HUES6 (cell line): Measurements from ENCODE around the gene VDR.

Experiments
- H3K27ac ChIP-seq: 2 replicates; pipeline ENCODE4 v1.7.0; 2013; ENCODE audit warnings: low read depth, mild to moderate bottlenecking, low read length, inconsistent platforms
- H3K27me3 ChIP-seq: 2 replicates; pipeline ENCODE4 v1.6.1; 2013; ENCODE audit warnings: low read length; ENCODE audit not compliant: control insufficient read depth, insufficient read depth
- H3K36me3 ChIP-seq: 2 replicates; pipeline ENCODE4 v1.6.1; 2013; ENCODE audit warnings: low read length; ENCODE audit not compliant: control insufficient read depth, insufficient read depth
- H3K4me1 ChIP-seq: 2 replicates; pipeline ENCODE4 v1.6.1; 2013; ENCODE audit warnings: low read length; ENCODE audit not compliant: control insufficient read depth, insufficient read depth
- H3K4me3 ChIP-seq: 2 replicates; pipeline ENCODE4 v1.5.1; 2013; ENCODE audit warnings: low read depth, low read length
- H3K9ac ChIP-seq: one replicate; pipeline ENCODE4 v1.6.1; 2013; ENCODE audit warnings: mild to moderate bottlenecking, low read length
- H3K9me3 ChIP-seq: 2 replicates; pipeline ENCODE4 v1.6.1; 2013; ENCODE audit warnings: low read depth, low read length; ENCODE audit not compliant: control insufficient read depth, insufficient read depth

VDR gene

DNA sequence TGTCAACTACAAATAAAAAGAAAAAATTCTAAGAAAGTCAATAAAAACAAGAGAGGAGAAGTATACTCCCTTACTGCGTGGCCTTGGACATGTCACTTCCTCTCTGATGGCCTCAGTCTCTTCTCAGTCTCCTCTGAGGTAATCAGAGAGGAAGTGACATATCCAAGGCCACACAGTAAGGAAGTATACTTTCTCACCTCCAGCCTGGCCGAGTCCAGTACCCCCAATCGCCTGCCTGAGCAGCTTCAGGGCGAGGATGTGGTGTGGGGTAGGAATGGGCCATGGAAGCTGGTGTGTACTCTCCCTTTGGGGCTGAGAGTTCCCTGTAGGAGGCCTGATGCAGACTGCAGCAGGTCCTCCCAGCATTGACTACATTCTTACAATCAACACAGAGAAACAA lies 15.8 kb downstream of the VDR start:
- Histone ChIP-seq H3K9me3 (no peaks in the 10 kb centered on the region), H3K4me1 (no peaks in the 10 kb centered on the region; the same call in 1 of the 2 replicates), H3K27ac (no peak overlapping the region), H3K9ac (no peak overlapping the region), H3K4me3 (no peak overlapping the region), H3K27me3 (peaks cover 33% of the 10 kb centered on the region), H3K36me3 (no peaks in the 10 kb centered on the region)

DNA sequence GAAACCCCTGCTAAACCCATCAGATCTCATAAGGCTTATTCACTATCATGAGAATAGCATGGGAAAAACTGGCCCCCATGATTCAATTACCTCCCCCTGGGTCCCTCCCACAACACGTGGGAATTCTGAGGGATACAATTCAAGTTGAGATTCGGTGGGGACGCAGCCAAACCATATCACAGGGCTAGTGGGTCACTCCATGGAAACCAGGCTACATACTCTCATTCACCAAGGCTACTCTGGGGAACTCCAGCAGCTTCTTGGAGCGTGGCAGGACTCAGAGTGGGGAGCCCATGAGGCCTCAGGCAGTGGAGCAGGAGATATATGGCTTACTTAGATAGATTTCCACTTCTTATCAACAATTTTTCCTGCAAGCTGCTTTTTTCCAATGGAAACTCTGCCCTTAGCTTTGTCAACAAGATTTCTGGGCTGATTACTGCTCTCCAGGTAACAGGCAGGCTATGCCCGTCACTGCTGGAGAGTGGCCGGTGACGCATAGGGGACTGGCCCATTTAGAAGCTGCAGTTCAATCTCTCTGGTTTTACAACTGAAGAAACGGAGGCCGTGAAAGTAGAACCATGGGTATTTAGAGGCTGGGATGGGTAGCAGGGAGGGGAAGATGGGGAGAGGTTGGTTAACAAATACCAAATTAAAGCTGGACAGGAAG lies 16.5 kb downstream of the VDR start:
- Histone ChIP-seq H3K9ac (no peak overlapping the region), H3K4me3 (no peak overlapping the region), H3K27ac (no peak overlapping the region), H3K4me1 (no peaks in the 10 kb centered on the region), H3K36me3 (no peaks in the 10 kb centered on the region), H3K9me3 (no peaks in the 10 kb centered on the region), H3K27me3 (peaks cover 26% of the 10 kb centered on the region; the same call in 1 of the 2 replicates)

DNA sequence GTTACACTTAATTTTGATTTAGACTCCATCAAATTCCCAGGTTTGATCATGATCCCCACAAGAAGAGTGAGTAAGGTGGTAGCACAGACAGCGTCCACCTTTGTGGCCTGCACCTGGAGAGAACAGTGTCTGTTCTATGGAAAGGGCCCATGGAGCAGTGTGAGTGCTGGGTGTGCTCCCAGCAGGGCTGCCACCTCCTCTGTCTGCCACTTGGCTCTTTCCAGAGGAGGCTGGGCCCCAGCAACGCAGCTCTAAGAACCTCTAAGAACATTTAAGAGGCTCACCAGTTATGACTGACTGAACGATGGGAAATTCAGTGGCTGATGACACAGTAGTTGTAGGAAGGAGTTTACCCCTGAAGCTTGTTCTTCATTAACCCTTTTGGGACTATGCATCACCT lies 17.3 kb downstream of the VDR start:
- Histone ChIP-seq H3K4me1 (peaks cover 6% of the 10 kb centered on the region; the same call in 1 of the 2 replicates), H3K4me3 (no peak overlapping the region), H3K9me3 (no peaks in the 10 kb centered on the region), H3K9ac (no peak overlapping the region), H3K27ac (no peak overlapping the region), H3K27me3 (peaks cover 30% of the 10 kb centered on the region; the same call in 1 of the 2 replicates), H3K36me3 (no peaks in the 10 kb centered on the region)

DNA sequence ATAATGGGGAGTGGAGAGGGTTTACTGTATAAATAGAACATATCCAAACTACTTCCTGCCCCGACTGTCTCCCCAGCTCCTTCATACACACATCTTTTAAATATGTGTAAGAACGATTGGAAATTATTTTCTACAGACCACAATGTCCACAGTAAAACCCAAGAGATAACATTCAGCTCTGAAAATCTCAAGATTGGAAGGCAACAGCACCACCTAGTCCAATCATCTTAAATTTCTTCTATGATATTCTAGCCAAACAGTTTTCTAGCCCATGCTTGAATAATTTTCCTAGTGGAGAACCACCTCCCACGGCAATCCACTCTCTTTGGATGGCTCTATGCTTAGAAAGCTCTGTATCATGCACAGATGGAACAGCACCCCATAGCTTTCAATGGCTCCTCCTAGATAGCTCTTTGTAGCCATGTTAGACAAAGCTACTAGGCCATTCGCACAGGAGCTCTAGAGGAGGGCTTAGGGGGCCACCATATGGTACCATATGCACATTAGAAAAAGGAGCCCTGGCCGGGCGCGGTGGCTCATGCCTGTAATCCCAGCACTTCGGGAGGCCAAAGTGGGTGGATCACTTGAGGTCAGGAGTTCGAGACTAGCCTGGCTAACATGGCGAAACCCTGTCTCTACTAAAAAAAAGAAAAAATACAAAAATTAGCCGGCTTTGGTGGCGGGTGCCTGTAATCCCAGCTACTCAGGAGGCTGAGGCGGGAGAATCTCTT lies 18.1 kb downstream of the VDR start:
- Histone ChIP-seq H3K9me3 (no peaks in the 10 kb centered on the region), H3K9ac (no peak overlapping the region), H3K27ac (no peak overlapping the region), H3K4me1 (peaks cover 7% of the 10 kb centered on the region; the same call in 1 of the 2 replicates), H3K27me3 (peaks cover 25% of the 10 kb centered on the region; the same call in 1 of the 2 replicates), H3K36me3 (no peaks in the 10 kb centered on the region), H3K4me3 (no peak overlapping the region)

DNA sequence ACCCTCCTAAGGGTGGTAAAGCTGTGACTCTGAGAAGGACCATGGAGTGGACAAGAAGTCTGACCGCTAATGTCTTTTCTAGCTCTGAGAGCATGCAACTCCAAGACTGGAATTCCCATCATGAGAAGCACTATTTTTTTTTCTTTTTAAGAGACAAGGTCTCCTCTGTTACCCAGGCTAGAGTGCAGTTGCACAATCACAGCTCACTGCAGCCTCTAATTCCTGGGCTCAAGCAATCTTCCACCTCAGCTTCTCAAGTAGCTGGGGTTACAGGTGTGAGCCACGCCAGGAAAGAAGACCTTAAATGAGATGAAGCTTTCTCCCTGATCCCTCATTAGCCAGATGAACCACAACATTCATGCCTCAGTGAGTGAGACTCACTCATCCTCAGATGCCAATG lies 19.2 kb downstream of the VDR start:
- Histone ChIP-seq H3K9ac (no peak overlapping the region), H3K36me3 (no peaks in the 10 kb centered on the region), H3K4me3 (no peak overlapping the region), H3K27ac (no peak overlapping the region), H3K9me3 (no peaks in the 10 kb centered on the region), H3K4me1 (peaks cover 7% of the 10 kb centered on the region; the same call in 1 of the 2 replicates), H3K27me3 (peaks cover 21% of the 10 kb centered on the region; the same call in 1 of the 2 replicates)

DNA sequence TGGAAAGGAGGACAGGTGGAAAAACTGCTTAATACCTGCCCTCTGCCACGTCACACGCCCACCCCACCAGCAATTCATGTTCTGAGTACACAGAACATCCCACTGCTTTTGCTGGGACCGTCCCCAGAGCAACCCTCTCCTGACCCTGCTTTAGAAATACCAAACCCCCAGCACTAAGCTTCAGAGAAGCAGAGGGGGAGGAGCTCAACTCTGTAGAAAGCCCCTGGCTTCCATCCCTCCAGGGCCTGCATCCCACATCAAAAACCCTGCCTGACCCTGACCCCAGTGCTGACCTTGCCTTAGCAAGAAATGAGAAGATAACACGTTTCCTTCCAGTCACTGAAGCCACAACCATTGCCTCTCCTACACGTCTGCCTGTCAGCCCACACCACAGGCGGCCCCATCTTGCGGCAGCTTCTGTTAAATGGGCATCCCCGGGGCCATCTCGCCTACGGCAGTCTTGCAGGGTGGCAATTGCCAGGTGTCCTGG lies 19.7 kb downstream of the VDR start:
- Histone ChIP-seq H3K4me1 (peaks cover 7% of the 10 kb centered on the region; the same call in 1 of the 2 replicates), H3K9ac (no peak overlapping the region), H3K4me3 (no peak overlapping the region), H3K27ac (no peak overlapping the region), H3K36me3 (no peaks in the 10 kb centered on the region), H3K9me3 (no peaks in the 10 kb centered on the region), H3K27me3 (peaks cover 21% of the 10 kb centered on the region; the same call in 1 of the 2 replicates)

DNA sequence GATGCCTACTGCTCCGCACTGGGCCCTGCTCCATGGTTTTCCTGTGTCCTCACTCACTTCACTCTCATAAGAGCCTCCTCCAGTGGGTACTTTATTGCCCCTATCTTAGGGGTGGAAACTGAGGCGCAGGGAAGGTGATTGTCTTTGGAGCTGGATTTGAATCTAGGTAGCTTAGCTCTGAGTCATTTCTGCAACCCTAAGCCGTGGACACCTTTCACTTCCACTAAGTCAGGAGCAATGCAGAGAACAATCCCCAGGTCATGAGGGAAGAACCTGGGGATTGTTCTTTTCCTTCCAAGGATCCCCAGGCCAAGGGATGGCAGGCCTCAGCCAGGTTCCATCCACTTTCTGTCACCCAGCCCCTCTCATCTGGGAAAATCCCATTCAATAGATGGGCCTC lies 20.3 kb downstream of the VDR start:
- H3K9ac ChIP-seq = no peak overlapping the region
- no peak overlapping the region for H3K4me3 ChIP-seq
- H3K27ac ChIP-seq = no peak overlapping the region

DNA sequence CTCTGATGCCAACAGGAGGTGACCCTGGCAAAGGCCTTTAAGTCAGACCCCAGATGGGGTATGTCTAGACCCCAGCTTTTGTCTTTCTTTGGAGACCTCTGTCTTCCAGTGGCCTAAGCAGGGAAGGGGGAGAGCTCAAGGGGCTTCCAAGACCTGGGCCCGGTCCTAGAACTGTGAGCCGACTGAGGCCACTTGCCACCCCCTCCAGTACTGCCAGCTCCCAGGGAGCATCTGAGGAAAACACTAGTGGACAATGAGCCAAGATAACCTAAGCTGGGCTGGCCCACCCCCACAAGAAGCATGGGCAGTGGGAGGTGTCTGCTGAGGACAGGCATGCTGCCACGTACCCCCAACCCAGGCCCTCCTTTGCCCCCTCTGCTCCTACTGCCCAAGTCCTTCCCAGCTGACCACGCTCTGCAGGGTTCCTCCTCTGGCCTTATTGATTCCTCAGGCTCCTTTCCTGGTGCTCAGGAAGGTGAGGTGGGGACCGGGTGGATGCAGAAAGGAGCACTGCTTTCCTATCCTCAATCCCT lies 21.1 kb downstream of the VDR start:
- Histone ChIP-seq H3K36me3 (no peaks in the 10 kb centered on the region), H3K9ac (no peak overlapping the region), H3K27me3 (peaks cover 21% of the 10 kb centered on the region; the same call in 1 of the 2 replicates), H3K4me3 (no peak overlapping the region), H3K4me1 (peaks cover 7% of the 10 kb centered on the region; the same call in 1 of the 2 replicates), H3K27ac (no peak overlapping the region), H3K9me3 (no peaks in the 10 kb centered on the region)

More for the DNA sequence above, 20.3 kb downstream of the VDR start:
- Histone ChIP-seq H3K4me1 (peaks cover 7% of the 10 kb centered on the region; the same call in 1 of the 2 replicates), H3K36me3 (no peaks in the 10 kb centered on the region), H3K27me3 (peaks cover 21% of the 10 kb centered on the region; the same call in 1 of the 2 replicates), H3K9me3 (no peaks in the 10 kb centered on the region)

DNA sequence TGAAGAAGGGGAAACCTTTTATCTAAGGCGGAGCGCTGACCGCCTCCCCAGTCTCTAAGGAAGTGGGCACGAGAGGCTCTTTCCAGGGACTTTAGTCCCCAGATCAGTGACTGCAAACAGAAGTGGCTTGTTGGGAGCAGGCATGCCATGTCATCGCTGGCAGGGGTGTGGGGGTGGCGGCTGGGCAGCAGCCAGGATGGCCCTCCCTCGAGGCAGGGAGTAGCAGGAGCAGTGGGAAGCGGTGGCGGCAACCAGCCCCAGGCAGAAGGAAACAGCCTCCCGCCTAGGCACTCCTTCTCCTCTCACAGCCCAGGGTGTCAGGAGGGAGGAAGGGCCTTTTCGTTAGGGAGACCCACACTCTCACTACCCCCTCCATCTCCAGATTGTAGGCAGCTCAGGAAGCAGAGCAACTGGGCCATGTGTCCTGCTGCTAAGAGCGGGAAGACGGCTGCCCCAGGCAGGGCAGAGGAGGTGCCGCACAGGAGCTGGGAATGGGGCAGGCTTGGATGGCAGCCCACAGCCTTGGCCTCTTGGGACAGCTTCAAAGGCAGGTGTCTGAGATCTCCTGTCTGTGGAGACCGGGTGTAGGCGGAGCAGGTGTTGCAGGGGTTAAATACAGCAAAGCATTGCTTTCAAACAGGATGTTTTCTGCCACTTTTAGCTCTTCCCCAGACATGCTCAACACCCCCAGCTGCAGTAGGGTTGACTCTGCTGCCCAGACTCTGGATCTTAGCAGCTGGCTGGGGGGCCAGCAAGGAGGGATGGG lies 21.8 kb downstream of the VDR start:
- no peak overlapping the region for H3K27ac ChIP-seq
- H3K36me3 ChIP-seq = no peaks in the 10 kb centered on the region
- peaks cover 29% of the 10 kb centered on the region for H3K27me3 ChIP-seq
- H3K4me1 ChIP-seq = peaks cover 7% of the 10 kb centered on the region; the same call in 1 of the 2 replicates
- H3K9me3 ChIP-seq = no peaks in the 10 kb centered on the region
- H3K4me3 ChIP-seq = no peak overlapping the region
- H3K9ac ChIP-seq = no peak overlapping the region

DNA sequence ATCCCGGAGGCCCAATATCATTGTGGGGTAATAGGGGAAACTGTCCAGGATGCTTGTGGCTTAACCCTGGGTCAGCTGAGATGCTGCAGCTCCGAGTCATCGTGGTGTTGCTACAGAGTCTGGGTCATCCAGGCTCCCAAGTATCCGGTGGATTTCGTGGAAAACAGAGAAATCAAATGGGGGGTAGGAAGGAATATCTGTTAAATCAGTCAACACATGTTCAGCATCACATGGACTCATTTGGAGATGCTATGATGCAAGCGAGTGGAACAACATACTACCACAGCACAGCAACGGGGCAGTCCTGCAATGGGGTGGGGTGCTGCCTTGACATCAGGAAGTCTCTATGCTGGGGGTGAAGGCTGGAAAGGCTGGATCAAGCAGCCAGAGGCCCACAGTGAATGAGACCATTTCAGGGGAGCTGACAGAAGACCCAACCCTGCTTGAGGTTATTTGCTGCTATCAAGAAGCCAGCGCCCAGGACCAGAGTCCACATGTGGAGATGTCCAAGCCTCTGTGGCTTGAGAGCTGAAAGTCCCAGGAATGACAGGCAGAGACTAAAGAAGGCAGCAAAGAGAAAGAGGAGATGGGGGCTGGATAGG lies 22.9 kb downstream of the VDR start:
- no peaks in the 10 kb centered on the region for H3K9me3 ChIP-seq
- no peak overlapping the region for H3K4me3 ChIP-seq
- no peaks in the 10 kb centered on the region for H3K36me3 ChIP-seq
- no peak overlapping the region for H3K9ac ChIP-seq
- H3K27me3 ChIP-seq = peaks cover 32% of the 10 kb centered on the region
- peaks cover 7% of the 10 kb centered on the region; the same call in 1 of the 2 replicates for H3K4me1 ChIP-seq
- no peak overlapping the region for H3K27ac ChIP-seq
